Activated effector memory CD4-positive, alpha-beta T cell treated with Interleukin-2 at 50 U/mL for 16 hours (primary cell): ENCODE data around the gene UBTD2.
"Not testable (repeated sequence)": the region's sequence is repeated elsewhere in the genome, so short reads cannot be mapped to it uniquely, and the experiment has no call there.

Source experiments
- DNase-seq: peaks from one replicate; pipeline ENCODE4 v3.0.0-alpha.2; 2020

The UBTD2 gene

DNA sequence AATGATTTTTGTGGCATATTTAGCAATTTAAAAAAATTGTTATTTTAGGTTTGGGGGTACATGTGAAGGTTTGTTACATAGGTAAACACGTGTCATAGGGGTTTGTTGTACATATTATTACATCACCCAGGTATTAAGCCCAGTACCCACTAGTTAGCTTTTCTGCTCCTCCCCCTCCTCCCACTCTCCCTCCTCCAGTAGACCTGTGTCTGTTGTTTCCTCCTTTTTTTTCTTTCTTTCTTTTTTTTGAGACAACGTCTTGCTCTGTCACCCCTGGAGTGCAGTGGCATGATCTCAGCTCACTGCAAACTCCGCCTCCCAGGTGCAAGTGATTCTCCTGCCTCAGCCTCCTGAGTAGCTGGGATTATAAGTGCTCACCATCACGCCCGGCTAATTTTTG, 8.3 kb upstream of the UBTD2 start:
- DNase-seq: not testable (repeated sequence)

GRCh38 chr5:172288465-172288864, 4.9 kb upstream of the UBTD2 start:
- no peak for DNase-seq

DNA sequence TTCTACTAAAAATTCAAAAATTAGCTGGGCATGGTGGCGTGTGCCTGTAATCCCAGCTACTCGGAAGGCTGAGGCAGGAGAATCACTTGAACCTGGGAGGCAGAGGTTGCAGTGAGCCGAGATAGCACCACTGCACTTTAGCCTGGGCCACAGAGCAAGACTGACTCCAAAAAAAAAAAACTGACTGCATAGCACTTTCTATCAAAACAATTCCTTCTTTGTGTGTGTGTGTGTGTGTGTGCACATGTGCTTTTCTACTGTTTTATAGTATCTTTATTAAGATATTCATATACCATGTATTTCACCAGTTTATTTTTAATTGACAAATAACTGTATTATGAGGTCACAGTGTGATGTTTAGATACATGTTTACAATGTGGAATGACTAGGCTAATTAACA, 3.6 kb upstream of the UBTD2 start:
- DNase-seq: not testable (repeated sequence)

DNA sequence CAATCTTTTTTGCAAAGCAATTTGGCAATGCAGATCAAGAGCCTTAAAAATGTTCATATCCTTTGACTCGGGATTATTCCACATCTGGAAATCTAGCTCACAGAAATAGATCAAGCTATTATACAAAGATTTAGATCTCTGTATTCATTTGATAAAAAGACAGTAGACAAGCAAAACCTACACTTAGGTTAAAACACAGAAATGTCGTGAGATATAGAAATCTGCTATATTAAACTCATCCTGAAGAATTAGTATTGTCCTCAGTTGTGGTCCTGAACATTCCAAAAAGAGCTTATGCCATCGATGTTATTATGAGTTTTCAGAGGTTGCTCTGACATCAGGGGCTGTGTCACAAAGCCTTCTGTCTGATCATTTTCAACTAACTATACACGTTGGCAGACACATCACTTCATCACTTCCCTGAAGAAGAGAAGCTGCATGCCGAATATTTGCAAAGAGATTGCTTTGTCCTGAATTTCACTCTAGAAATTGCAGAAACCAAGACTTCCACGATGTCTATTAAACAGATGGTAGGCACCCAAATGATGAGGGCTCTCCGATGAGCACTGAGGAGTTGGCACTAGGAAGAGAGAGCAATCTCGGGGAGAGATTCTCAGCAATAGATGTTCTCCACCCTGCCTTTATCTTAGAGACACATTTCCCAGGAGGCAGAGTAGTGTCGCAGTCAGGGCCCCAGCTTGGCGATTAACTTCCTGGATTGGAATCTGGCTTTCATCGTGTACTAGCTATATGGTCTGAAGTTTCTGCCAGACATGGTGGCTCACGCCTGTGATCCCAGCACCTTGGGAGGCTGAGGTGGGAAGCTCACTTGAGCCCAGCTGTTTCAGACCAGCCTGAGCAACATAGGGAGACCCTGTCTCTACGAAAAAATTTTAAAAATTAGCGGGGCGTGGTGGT, 1.9 kb upstream of the UBTD2 start:
- DNase-seq: no peak

GRCh38 chr5:172284611-172284980, 1.0 kb upstream of the UBTD2 start:
- no peak for DNase-seq

DNA sequence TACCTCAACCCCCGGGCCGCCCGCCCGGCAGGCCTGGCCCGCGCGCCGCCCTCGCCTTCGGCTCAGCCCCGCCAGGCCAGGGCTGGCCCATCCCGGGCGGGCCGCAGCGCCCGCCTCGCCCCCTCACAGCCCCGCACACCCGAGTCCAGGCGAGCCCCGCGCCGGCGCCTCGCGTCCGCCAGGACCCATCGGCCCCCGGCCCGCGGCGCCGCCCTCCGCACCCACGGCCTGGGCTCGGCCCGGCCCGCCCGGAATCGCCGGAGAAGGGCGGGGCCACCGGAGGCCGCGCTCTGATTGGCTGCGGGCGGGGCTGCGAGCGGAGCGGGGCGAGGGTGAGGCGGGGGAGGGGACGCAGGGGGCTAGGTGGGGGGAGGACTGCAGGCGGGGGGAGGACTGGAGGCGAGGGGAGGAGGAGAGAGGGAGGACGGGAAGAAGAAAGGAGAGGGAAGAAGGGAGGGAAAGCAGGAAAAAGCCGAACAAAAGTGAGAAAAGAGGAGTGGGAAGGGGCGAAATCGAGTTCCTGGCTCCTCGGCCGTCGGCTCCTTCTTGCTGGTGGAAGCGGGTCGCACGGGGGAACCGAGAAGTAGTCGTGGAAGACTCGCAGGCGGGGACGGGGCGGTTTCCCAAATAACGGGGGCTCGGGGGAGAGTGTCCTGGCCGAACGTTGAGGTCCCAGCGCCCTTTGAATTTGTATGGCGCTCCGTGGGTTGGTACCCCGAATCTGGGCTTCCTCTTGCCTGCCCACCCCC, 472 bp upstream of the UBTD2 start:
- DNase-seq: peak; percentile 69

DNA sequence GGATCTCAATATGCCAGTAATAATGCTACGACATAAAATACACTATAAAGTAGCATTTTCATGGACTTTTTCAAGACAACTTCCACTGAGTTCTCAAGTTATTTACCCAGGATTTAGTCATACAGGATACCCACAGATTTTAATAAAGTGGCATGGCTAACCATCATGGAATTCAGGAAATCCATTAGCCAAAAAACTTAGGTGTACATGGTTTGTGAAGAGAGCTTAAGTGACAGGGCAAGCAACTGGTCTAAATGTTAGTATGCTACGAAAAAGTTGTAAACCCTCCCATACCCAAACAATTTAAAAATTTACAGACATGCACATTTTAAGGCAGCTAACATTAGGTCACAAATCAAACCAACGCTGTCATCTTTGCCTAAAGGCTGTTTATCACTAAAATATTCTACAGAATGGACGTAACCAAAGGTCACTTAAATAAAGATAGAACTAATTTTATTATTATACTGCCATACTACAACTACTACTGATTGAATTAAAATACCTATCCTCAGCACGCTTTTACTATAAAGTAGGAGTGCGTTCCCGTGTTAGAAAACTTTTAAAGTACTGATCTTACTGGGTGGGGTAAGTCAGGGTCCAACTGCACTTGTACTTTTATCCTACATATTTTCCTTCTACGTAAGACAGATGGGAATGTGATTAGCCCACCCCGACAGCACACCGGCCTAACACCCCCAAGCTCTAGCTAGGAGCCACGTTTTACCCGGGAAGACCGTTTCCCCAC, 1.1 kb downstream of the UBTD2 start:
- DNase-seq: no peak

DNA sequence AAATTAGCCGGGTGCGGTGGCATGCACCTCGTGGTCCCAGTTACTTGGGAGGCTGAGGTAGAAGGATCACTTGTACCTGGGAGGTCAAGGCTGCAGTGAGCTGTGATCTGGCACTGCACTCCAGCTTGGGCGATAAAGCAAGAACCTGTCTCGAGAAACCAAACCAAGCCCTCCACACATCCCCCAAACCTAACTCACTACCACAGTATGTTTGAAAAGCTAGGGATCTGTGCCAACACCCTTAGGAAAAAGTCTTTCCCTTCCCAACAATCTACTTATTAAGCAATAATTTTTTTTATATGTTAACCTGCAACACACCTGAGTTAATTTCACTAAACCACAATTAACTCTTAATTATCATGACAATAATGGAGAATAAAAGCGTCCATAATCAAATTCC, 2.2 kb downstream of the UBTD2 start:
- no peak for DNase-seq

- no peak for DNase-seq
Measured at GRCh38 chr5:172280929-172281328, 2.6 kb downstream of the UBTD2 start.

DNA sequence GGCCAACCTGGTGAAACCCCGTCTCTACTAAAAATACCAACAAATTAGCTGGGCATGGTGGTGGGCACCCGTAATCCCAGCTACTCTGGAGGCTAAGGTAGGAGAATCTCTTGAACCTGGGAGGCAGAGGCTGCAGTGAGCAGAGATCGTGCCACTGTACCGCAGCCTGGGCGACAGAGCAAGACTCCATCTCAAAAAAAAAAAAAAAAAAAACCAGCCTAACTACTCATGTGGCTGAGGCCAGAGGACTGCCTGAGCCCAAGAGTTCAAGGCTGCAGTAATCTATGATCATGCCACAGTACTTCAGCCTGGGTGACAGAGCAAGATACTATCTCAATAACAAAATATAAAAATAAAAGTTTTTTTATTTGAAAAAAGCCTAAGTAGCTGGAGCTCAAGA, 3.2 kb downstream of the UBTD2 start:
- DNase-seq: no peak

DNA sequence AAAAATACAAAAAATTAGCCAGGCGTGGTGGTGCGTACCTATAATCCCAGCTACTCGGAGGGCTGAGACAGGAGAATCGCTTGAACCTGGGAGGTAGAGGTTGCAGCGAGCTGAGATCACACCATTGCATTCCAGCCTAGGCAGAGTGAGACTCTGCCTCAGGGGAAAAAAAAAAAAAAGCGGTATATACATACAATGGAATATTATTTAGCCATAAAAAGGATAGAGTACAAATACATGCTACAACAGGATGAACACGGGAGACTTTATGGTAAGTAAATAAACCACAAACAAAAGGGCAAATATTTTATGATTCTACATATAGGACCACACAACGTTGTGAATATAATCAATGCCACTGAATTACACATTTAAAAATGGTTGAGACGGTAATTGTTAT, 5.2 kb downstream of the UBTD2 start:
- DNase-seq: no peak

GRCh38 chr5:172276214-172276613, 7.3 kb downstream of the UBTD2 start:
- no peak for DNase-seq

- peak; percentile 13 for DNase-seq
Measured at GRCh38 chr5:172274951-172275753, 8.4 kb downstream of the UBTD2 start.

GRCh38 chr5:172267943-172268342, 15.6 kb downstream of the UBTD2 start:
- DNase-seq: no peak

DNA sequence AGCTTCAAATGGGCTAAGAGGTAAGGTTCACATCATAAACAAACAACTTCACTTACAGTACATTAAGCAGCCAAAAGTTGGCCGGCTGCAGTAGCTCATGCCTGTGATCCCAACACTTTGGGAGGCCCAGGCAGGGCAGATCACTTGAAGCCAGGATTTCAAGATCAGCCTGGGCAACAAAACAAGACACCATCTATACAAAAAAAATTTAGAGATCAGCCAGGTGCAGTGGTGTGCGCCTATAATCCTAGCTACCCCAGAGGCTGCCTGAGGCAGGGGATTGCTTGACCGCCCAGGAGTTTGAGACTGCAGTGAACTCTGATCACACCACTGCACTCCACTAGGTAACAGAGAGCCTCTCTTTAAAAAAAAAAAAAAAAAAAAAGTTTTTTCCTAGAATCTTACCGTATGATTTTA, 16.9 kb downstream of the UBTD2 start:
- no peak for DNase-seq

- no peak for DNase-seq
Measured at GRCh38 chr5:172266071-172266675, 17.4 kb downstream of the UBTD2 start.

- no peak for DNase-seq
Measured at GRCh38 chr5:172264815-172265395, 18.7 kb downstream of the UBTD2 start.

GRCh38 chr5:172255444-172255843, 28.1 kb downstream of the UBTD2 start:
- DNase-seq: no peak

GRCh38 chr5:172252501-172252900, 31.1 kb downstream of the UBTD2 start:
- DNase-seq: no peak

- no peak for DNase-seq
Measured at GRCh38 chr5:172251419-172251818, 32.1 kb downstream of the UBTD2 start.

- DNase-seq: no peak
Measured at GRCh38 chr5:172248637-172249036, 34.9 kb downstream of the UBTD2 start.

- DNase-seq: no peak
Measured at GRCh38 chr5:172245703-172246125, 37.9 kb downstream of the UBTD2 start.
